Colonic mucosa (tissue), 4 donors: ENCODE measurements around the gene SAP130. TPM values are rescaled to one million over a fixed set of nuclear protein-coding genes. Genes with fewer than 3 reads are reported as not detected.

Experiments
- DNase-seq: peaks from one replicate; pipeline ENCODE4 v3.0.0-alpha.2; 2020
- H3K27ac ChIP-seq: fragments of 200-600 bp; one replicate; pipeline ENCODE4 v1.8.0; 2021
- H3K27me3 ChIP-seq: fragments of 200-600 bp; one replicate; pipeline ENCODE4 v1.8.0; 2021
- H3K36me3 ChIP-seq: fragments of 200-600 bp; one replicate; pipeline ENCODE4 v1.8.0; 2021
- H3K4me1 ChIP-seq: fragments of 200-600 bp; one replicate; pipeline ENCODE4 v1.8.0; 2021; ENCODE audit warnings: mild to moderate bottlenecking
- H3K4me3 ChIP-seq: fragments of 200-600 bp; one replicate; pipeline ENCODE4 v1.8.0; 2021
- H3K9ac ChIP-seq, 2 donors: one replicate each; pipeline ENCODE4 v1.7.0; 2013; ENCODE audit warnings: control low read depth in 2 of 2, low read depth in 2 of 2, low read length in 2 of 2
- H3K9me3 ChIP-seq: fragments of 200-600 bp; one replicate; pipeline ENCODE4 v1.8.0; 2021
- intact Hi-C: fragments of 100-400 bp; cut with DNase I; formaldehyde crosslinking; loops from one replicate; pipeline ENCODE4 v1.14.1; 2022
- total RNA-seq, 2 donors: library from RNA; stranded (reverse); fragmentation: NEBNext Ultra II Directional in 1 of 2; extraction: Animal tissue kit (Norgen Biotek cat#: 25700) in 1 of 2; gene quantifications; one replicate each; pipeline ENCODE4 v1.2.1, GENCODE V29; 2021
- TF ChIP-seq, protein P1 (sequence below): fragments of 200-600 bp; IDR thresholded peaks from one replicate; pipeline ENCODE4 v1.8.0; 2022; ENCODE audit warnings: antibody characterized with exemption, mild to moderate bottlenecking
- donor health status: healthy.
- donor health status: DM: no; HTN: no; CAD: no.
- donor health status: DM: no; HTN: no; CAD: no.

Gene SAP130
- total RNA-seq, 2 donors from 2014 or later: 24.7 to 30.6 TPM

DNA sequence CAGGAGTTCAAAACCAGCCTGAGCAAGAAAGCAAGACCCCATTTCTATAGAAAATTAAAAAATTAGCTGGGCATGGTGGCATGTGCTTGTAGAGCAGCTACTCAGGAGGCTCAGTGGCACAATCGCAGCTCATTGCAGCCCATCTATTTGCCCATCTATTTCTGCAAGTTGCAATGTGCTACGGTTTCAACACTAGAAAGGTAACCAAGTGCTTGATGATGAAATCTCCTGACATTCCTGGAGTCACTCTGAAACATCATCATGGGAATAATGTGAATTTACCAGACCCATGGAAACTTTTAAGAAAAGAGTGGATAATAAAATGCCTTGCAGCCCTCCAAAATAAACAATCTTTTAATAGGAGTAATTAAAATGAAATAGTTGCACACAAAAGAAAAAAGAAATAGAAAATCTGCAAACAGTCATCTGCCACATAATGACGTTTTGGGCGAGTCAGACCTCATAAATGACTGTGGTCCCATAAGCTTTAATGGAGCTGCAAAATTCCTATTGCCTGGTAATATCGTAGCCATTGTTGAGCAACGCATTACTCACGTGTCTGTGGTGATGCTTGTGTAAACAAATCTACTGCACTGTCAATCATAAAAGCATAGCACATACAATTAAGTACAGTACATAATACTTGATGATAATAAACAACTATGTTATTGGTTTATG is 95.5 kb downstream of the SAP130 start:
- TF ChIP-seq, protein P1, sequence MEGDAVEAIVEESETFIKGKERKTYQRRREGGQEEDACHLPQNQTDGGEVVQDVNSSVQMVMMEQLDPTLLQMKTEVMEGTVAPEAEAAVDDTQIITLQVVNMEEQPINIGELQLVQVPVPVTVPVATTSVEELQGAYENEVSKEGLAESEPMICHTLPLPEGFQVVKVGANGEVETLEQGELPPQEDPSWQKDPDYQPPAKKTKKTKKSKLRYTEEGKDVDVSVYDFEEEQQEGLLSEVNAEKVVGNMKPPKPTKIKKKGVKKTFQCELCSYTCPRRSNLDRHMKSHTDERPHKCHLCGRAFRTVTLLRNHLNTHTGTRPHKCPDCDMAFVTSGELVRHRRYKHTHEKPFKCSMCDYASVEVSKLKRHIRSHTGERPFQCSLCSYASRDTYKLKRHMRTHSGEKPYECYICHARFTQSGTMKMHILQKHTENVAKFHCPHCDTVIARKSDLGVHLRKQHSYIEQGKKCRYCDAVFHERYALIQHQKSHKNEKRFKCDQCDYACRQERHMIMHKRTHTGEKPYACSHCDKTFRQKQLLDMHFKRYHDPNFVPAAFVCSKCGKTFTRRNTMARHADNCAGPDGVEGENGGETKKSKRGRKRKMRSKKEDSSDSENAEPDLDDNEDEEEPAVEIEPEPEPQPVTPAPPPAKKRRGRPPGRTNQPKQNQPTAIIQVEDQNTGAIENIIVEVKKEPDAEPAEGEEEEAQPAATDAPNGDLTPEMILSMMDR: no peak
- H3K9ac ChIP-seq: no peak overlapping the region
- no peak overlapping the region for H3K4me3 ChIP-seq
- no peak for DNase-seq
- intact Hi-C loops: no loop called here
- H3K27me3 ChIP-seq: no peaks in the 10 kb centered on the region
- H3K9me3 ChIP-seq: no peaks in the 10 kb centered on the region
- no peaks in the 10 kb centered on the region for H3K36me3 ChIP-seq
- H3K4me1 ChIP-seq: no peaks in the 10 kb centered on the region
- no peak overlapping the region for H3K27ac ChIP-seq

DNA sequence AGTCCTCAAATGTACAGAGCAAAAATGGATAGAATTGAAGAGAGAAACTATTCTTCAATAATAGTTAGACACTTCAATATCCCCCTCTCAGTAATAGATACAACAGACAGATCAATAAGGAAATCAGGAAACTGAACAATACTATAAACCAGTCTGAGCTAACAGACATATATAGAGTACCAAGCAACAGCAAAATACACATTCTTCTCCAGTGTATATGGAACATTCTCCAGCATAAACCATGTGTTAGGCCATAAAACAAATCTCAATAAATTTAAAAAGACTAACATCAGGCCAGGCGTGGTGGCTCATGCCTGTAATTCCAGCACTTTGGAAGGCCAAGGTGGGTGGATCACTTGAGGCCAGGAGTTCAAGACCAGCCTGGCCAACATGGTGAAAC is 98.4 kb downstream of the SAP130 start:
- no peak for DNase-seq
- H3K4me3 ChIP-seq: no peak overlapping the region
- no peaks in the 10 kb centered on the region for H3K4me1 ChIP-seq
- H3K36me3 ChIP-seq: no peaks in the 10 kb centered on the region
- TF ChIP-seq, protein P1: no peak
- H3K27me3 ChIP-seq: no peaks in the 10 kb centered on the region
- intact Hi-C loops: no loop called here
- H3K9ac ChIP-seq: no peak overlapping the region
- H3K9me3 ChIP-seq: no peaks in the 10 kb centered on the region
- H3K27ac ChIP-seq: no peak overlapping the region

DNA sequence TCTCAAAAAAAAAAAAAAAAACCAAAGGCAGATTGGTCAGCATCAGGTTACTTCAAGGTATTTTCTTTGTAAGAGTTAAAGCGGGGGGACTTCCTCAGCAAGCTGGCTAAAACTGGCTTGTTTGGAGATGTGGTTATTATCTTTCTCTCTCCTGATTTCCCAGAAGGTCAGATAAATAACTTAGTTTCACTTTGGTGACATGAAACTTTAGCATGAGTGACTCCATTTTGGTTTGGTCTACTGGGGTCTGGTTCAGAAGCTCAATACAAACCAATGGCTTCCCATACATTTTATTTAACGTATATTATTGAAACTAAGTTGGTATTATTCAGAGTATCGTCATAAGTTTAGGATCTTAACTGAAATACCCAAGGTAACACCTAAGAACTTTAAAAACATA is 100.5 kb downstream of the SAP130 start:
- TF ChIP-seq, protein P1: no peak
- Histone ChIP-seq H3K9ac (no peak overlapping the region), H3K9me3 (no peaks in the 10 kb centered on the region), H3K4me1 (no peaks in the 10 kb centered on the region), H3K36me3 (no peaks in the 10 kb centered on the region), H3K4me3 (no peak overlapping the region), H3K27ac (no peak overlapping the region), H3K27me3 (no peaks in the 10 kb centered on the region)
- intact Hi-C loops: no loop called here
- no peak for DNase-seq

- intact Hi-C loops: no loop called here
- no peaks in the 10 kb centered on the region for H3K4me1 ChIP-seq
- no peaks in the 10 kb centered on the region for H3K9me3 ChIP-seq
- TF ChIP-seq, protein P1: no peak
- DNase-seq: no peak
- no peak overlapping the region for H3K4me3 ChIP-seq
- no peaks in the 10 kb centered on the region for H3K27me3 ChIP-seq
- H3K27ac ChIP-seq: no peak overlapping the region
- H3K9ac ChIP-seq: no peak overlapping the region
- no peaks in the 10 kb centered on the region for H3K36me3 ChIP-seq
Measured at GRCh38 chr2:127917916-127918315, 109.9 kb downstream of the SAP130 start.

- H3K27me3 ChIP-seq: no peaks in the 10 kb centered on the region
Measured at GRCh38 chr2:127913808-127914457, 113.9 kb downstream of the SAP130 start.

More at GRCh38 chr2:127913808-127914457, 113.9 kb downstream of the SAP130 start:
- no peaks in the 10 kb centered on the region for H3K4me1 ChIP-seq
- no peaks in the 10 kb centered on the region for H3K36me3 ChIP-seq
- intact Hi-C loops: no loop called here
- no peaks in the 10 kb centered on the region for H3K9me3 ChIP-seq
- TF ChIP-seq, protein P1: no peak
- no peak overlapping the region for H3K27ac ChIP-seq
- DNase-seq: peak; percentile 23
- H3K4me3 ChIP-seq: no peak overlapping the region
- no peak overlapping the region for H3K9ac ChIP-seq
